Measurements from ENCODE around the gene ARHGEF33.

ARHGEF33 gene

DNA sequence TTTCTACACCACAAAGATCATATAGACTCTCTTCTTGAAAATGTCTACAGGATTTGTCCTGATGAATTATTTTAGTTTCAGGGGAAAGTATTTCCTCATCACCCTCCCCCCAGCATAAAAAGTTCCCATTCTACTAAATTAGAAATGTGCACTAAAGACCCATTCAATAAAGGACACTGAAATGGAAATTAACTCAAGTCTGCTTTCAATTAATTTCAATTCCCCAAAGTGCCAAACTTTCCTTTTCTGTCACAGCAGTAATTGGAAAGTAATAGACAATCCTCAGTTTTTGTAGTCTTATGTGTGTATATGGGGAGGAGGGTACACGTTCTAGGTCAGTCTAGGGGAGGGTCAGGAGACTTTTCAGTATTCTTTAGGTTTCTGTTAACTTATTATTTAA lies 21.5 kb downstream of the ARHGEF33 start:
- no peak for DNase-seq

DNA sequence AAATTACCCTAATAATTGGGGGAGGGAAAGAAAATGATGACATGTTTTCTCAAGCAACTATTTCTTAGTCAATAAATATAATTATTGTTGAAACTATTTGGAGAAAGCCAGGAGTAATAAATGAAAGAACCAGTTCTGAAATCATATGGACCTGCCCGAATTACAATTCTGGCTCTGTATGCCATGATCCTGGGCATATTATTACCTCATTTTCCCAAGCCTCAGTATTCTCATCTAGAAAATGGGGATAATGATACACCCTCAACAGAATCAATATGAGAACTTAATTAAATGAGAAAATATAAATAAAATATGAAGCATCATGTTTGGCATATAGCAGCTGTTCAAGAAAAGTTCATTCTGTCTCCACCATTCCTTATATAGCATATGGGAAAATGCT lies 22.9 kb downstream of the ARHGEF33 start:
- no peak for DNase-seq

DNA sequence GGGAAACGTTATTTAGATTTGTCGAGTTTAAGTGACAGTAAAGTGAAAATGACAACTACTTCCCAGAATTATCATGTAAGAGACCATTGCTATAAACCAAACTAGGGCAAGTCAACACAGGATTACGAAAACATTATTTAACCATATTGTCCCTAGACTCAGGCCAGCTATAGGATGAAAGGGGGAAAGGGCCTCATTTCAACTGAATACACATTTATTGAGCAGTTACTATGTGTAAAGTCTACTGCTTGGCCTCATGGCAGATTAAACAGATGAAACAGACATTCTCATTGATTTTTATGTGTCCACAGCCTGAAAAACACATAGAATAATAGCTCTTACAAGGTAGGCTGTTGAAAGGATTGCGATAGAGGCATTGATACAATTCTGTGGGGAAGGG lies 32.7 kb downstream of the ARHGEF33 start:
- DNase-seq = no peak

DNA sequence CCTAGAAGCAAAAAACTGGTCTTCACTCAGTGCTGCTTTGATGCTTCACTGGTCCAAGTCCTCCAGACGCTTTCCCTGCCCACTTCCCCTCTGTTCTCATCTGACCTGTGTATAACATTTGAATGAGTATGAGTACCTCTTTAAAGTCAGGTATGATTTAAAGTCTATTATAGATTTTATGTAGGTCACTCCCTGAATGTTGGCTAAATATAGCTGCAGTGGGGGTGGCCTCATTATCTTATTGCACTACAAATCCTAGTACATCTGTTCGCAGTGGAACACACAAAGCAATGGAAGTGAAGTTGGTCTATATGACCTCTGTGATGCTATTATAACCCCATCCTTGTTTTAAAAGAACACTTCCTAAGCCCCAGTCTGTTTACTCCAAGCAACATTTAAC lies 33.2 kb downstream of the ARHGEF33 start:
- no peak for DNase-seq

DNA sequence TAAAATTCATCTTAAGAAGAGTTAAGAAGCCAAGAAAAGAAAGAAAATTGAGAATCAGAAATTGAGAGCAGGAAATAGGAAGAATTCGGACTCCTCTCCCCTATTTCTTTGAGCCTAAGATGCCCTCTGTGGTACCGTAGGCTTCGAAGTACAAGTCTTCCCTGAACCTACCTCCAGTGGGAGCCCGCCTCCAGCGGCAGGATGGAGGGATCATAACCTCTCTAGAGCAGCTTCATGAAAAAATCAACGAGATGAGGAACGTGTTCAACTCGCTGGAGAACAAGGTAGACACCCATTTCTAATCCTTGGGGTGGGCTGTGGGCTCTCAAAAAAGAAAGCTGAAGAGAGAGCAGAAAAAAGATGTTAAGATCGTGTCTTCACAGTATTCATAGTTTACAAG lies 36.3 kb downstream of the ARHGEF33 start:
- DNase-seq = no peak

DNA sequence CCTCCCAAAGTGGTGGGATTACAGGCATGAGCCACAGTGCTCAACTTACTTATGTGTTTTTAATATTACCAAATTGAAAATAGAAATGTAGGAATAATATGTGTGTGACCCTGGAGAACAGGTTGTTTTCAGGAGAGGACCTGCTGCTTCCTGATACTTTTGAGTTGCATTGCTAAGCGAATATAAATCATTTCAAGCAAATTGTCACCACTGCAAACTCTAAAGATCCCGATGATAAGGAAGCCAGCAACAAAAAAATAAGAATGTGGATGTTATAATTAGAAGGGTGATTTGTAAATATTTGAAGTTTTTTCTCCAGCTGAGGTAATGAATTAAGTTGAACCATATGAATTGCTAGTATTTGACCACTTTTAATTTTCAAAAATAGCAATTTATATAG lies 40.9 kb downstream of the ARHGEF33 start:
- DNase-seq = no peak

DNA sequence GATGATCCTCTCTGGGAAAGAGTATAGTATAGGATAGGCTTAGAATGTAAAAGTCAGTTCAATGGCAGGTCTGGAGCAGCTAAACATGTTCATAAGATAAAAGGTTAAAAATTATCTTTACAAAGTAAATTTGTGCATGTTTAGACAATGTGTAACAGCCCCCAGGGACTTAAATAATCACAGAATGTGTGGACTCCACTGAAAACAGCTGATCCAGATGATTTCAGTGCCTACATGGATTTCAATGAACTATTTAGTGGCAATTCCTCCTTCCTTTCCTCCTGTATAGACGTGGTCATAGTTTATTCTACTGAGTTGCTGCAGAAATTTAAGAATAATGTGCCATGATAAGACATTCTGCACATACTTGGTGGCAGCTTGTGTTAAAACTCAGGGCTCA lies 42.9 kb downstream of the ARHGEF33 start:
- no peak for DNase-seq

DNA sequence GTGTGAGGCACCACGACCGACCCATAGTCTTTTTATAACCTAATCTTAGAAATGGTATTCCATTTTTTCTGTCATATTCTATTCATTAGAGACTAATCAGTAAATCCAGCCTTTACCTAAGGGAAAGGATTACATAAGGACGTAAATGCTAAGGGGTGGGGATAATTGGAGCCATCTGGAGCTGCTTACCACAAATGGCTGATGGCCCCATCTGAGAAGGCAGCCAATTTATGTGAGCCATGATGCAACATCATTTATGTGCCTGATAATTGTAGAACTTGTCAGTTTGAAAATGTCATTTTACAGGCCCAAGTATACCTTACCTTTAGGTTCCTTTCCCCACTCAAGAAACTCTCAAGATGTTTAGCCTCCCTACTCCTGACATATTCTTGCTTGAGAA lies 44.0 kb downstream of the ARHGEF33 start:
- DNase-seq = peak; percentile 81

DNA sequence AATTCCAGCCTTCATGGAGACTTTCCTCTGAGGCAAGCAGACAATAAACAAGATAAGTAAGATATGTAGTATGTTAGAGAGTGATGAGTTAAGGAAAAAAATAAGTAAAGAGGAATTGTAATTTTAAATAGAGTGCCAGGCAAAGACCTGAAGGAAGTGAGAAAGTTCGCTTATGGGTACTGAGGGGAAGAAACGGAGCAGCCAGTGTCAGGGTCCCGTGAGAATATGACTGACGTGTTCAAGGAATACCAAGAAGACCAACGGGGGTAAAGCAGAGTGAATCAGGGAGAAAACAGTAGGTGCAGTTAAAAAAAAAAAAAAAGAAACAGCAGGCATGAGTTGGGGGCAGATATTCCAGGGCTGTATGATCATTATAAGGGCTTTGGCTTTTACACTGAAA lies 45.1 kb downstream of the ARHGEF33 start:
- peak; percentile 28 for DNase-seq

DNA sequence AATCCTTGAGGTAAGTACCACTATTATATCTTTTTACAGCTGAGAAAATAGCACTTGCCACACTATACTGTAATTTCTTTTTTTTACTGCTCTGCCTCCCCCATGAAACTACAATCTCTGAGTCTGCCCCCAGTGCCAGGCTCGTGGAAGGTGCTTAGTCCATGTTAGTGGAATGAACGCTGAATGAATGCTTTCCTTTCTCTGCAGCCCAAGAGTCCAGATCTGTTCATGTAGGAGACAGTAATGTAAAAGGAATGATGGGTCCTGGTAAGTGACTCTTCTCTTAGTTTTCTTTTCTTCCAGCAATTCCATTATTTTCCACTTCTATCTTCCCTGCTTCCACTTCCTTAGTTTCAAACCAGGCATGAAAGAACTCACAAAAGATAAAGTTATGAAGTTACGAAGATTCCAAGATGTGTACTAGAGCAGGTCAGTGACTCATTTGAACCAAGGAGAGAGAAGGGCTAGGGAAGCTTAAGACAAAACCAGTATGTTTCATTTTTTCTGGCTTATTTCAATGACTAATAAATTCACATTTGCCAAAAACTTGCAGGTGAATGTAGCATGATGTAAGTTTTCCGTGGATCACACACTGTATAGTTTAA lies 46.0 kb downstream of the ARHGEF33 start:
- DNase-seq = no peak

DNA sequence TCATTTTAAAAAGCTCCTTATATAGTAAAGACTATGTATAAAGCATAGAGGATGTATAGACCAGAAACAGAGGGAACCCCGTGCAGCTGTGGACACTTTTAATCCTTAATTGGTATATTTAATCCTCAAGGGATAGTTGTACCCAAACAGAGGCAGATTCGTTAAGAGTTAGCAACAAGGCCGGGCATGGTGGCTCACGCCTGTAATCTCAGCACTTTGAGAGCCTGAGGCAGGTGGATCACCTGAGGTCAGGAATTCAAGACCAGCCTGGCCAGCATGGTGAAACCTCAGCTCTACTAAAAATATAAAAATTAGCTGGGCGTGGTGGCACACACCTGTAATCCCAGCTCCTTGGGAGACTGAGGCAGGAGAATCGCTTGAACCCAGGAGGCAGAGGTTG lies 46.8 kb downstream of the ARHGEF33 start:
- peak; percentile 28 for DNase-seq

DNA sequence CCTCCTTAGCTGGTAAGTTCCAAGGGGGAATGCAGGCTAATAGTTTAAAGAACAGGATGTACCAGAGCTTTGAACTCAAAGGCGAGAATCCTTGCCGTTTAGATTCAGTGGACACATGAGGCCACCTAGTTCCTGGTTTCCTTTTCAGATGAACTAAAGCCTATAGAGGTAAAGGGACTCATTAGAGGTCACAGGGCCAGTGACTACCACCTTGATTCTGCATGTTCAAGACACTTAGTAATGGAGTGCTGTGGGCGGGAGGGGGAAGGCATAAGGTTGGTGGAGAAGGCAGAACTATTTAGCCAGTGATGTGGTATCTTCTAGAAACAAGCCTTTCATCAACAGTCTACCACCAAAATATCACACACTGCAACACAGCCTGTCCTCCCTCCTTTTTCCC lies 47.9 kb downstream of the ARHGEF33 start:
- DNase-seq = no peak

DNA sequence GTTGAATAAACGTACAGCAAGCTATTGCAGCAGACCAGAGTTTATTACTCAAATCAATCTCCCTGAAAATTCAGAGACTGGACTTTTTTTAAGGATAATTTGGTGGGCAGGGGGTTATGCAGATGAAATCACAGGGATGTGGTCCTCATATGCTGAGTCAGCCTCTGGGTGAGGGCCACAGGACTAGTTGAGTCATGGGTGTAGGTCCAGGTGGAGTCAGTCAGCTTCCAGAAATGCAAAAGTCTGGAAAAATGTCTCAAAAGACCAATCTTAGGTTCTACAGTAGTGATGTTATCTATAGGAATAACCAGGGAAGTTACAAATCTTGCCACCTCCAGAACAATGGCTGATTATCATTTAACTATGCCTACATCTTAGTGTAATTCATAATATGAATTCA lies 51.1 kb downstream of the ARHGEF33 start:
- no peak for DNase-seq

DNA sequence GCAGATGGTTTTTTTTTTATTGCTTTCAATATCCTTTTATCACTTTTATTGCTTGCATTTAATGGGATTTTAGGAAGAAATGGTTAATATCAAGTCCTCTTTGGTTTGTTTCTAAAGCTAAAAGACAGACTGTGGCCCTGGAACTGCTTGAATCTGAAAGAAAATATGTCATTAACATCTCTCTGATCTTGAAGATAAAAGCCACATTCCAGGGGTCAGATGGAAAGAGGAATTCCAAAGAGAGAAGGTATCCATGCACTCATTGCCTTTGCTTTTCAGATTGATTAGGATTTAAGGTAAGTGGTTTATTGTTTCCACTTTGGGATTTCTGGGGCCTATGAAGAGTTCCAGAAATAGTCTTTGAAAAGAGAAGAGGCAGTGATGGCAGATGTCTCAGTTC lies 54.1 kb downstream of the ARHGEF33 start:
- DNase-seq = no peak

DNA sequence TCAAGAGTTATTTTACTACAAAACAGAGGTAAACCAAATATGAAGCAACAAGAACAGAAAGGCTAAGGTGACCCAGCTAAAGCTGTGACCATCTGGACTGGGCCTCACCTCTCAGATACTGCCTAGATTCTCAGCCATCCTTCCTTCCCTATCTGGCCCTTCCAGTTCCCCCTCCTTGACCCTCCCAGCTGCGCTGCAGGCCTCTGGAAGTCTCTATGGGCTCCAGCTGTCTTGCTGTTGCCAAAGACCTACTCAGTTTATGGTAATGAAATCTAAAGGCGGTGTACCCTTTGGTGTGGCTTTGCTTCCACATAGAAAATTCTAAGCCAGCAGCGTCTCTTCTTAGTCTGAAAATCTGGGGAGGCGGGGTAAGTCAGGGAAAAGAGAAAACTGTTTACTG lies 55.7 kb downstream of the ARHGEF33 start:
- DNase-seq = no peak

DNA sequence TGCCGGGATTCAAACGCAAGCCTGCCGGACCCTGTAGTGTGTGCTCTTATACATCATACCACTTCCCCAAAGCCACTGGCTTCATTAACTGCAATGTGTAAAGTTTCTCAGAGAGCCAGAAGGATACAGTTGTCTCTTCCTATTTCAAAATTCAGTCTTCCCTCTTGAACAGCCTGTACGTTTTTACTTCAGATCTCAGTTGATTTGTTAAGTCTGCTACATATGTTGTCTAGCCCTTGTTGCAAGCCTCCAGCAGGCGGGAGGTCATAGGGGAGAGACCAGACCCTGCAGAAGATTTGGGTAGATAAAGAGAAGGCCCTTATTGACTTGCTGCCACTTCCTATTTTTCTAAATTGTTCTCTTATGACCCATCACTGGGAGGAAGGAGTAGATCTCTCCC lies 56.2 kb downstream of the ARHGEF33 start:
- no peak for DNase-seq

DNA sequence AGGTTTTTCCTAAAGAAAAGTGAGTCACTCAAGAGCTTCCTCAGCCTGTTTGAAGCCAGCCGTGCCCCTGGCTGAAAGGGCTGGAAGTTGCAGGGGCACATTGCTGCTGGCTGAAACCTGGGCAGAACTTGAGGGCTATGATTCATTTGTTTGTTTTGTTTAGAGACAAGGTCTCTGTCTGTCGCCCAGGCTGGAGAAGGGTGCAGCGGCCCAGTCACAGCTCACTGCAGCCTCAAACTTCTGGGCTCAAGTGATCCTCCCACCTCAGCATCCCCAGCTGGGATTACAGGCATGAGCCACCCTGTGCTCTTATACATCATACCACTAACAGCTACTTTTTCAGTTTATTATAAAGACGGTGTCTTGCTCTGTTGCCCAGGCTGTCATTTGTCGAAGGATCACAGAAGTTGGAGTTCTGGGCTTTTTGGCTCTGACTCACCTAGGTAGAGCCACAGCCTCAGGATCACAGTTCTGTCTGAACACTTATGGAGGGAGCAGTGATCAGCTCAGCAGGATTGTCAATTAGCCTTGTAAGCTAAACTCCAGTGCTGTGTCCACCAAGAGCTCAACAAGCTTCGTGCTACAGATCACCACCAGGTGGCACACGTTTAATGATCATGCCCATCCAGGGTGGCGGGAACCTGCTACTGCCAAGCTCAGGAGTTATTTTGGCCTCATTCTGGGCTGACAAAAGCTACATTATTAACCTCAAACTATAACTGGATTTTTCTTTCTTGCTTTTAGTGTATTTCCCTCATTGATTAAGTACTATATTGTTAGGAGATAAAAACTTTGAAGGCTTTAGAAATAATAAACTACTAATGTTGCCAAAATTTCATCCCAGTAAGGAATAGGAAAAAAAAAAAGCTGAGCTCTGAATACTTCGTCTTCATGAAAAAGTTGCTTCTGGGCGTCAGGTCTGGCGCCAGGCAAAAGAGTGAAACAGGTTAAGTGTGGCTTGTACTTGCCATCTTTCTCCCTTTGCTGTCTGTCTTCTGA lies 57.9 kb downstream of the ARHGEF33 start:
- DNase-seq = peak; percentile 60

DNA sequence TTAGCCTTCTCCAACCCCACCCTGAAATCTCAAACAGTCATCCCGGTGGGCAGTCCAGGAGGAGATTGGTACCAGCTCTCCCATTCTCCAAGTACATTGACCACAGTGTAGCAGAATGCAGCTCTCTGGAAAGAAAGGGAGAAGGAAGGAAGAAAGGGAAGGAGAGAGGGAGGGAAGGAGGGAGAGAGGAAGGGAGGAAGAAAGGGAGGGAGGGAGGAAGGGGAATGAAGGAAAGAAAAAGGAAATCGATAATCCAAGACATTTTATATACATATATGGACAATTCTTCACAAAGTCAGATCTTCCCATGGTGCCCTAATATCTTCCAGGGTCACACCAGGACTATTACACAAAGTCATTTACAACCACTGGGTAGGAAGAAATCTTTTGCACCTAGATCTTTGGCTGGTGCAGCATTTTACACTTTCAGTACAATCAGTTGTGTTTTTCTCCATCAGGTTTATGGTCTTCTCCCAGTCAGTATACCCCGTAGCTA lies 58.8 kb downstream of the ARHGEF33 start:
- no peak for DNase-seq

DNA sequence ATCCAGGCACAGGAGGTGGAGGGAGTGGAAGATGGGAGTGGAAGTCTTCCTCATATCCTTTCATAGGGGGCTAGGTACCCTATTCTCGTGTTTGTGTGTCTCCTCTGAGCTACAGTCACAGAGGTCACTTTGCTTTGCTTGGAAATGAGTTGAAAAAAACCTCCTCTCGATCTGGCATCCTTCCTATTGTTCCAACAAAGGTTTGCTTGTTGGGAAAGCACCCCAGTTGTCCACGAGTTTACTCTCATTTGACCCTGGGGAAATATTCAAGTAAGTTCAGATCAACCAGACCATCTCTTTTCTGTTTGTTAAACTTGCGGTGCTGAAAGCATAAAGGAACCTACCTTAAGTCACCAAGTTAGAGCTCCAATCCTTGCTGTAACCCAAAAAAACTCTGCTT lies 59.3 kb downstream of the ARHGEF33 start:
- DNase-seq = no peak

DNA sequence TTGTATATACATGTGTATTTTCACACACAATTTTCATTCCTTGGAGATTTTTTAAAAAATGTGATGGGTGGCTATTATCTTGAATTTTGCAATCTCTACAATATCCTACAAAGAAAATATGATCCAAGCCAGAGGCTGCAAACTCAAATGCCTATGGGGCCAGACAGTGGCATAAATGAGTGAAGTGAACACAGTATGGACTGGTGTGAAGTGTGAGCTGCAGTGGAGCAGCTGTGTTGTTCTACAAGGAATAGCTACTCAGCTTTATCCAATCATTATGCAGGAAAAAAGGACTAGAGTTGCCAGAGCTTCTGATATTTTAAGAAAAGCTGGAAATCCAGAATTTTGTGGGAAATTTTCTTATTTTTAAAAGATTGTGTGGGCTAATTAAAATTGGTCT lies 62.1 kb downstream of the ARHGEF33 start:
- no peak for DNase-seq

DNA sequence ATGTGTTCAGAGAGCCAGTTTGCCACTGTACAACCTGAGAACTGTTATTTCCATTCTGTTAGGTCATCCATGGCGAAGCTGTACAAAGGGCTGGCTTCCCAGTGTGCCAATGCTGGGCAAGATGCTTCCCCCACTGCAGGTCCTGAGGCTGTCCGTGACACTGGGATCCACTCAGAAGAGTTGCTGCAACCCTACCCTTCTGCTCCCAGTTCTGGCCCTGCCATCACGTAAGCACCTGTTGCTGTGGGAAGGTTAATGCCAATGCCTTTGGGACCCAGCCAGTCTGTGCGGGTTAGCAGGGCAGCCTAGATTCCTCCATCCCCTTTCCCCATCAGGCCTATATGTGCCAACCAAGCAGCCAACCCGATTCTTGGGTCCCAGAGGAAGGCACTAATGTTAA lies 68.3 kb downstream of the ARHGEF33 start:
- no peak for DNase-seq

DNA sequence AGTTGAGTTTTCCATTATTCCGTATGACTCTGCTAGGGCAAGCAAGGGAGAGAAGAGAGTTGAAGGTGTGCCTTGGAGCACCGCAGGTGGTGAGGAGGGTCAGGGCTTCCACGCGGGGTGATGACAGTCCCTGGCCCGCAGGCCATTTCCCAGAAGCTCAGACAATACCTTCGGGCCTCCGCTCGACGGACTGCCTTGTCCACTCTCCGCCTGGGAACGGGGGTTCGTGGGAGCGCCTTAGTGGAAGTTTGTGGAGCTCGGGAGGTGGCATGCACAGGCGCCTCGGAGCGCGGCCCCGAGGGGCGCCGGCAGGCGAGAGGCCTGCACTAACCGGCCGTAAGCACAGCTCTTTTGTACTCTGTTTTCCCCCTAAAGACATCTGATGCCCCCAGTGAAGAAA lies 69.8 kb downstream of the ARHGEF33 start:
- no peak for DNase-seq

DNA sequence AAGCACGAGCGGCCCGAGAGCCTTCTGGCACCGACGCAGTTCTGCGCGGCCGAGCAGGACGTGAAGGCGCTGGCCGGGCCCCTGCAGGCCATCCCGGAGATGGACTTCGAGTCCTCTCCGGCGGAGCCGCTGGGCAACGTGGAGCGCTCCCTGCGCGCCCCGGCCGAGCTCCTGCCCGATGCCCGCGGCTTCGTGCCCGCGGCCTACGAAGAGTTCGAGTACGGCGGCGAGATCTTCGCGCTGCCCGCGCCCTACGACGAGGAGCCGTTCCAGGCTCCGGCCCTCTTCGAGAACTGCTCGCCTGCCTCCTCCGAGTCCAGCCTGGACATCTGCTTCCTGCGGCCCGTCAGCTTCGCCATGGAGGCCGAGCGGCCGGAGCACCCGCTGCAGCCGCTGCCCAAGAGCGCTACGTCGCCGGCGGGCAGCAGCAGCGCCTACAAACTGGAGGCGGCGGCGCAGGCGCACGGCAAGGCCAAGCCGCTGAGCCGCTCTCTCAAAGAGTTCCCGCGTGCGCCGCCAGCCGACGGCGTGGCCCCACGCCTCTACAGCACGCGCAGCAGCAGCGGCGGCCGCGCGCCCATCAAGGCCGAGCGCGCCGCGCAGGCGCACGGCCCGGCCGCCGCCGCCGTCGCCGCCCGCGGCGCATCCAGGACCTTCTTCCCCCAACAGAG lies 70.4 kb downstream of the ARHGEF33 start:
- DNase-seq = no peak
